ENCODE measurements around the gene TMC3. TPM values are rescaled to one million over a fixed set of nuclear protein-coding genes. Genes with fewer than 3 reads are reported as not detected.

The TMC3 gene
- total and polyA plus RNA-seq, 10 of the 15 experiments (the other 5 are each of a cell fraction or from before 2014, with no cell fraction given): 0.03 to 0.04 (median 0.04) TPM; not detected in 7

DNA sequence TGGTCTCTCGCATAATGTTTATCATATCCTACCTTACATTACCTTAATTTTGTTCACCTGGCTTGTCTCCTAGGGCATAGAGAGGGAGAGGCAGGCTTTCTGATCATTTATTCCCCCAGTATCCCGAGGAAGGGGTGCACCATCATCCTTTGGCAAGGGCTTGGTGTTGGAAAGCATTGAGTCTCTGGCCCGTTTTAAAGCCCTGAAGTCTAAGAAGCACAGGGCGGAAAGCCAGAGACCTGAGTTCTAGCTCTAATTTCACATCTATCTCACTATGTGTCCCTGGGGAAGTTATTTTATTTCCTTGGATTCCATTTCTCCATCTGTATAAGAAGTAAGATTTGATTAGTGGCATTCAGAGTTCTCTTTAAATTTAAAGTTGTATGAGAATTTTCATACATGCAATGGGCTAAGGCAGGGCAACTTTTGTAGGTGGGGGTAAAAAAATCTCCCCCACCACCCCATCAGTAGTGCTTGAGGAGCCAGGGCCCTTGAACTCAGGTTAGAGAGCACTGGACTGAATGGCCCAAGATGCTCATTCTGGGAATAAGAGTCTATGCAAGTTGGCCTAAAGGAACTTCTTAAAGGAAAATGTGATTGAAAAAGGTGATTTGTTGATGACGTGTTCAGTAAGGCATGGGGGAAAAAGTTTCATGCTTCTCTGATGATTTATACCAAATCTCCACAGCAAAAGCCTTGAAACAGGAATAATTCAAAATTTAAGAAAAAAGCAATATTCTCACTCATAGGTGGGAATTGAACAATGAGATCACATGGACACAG lies 10.1 kb downstream of the TMC3 start:
- FAIRE-seq (no peak), DNase-seq (ENCODE audit: low read depth, low spot score) (no peak), ATAC-seq (no peak)
- H3K9ac ChIP-seq (ENCODE audit: control insufficient read depth, insufficient read depth, low read length): no peak overlapping the region
- no peak overlapping the region for H3K27ac ChIP-seq (ENCODE audit: control insufficient read depth, insufficient read depth)
- H3K9me3 ChIP-seq (replicated peaks; ENCODE audit: control insufficient read depth, insufficient read depth, low read length): no peaks in the 10 kb centered on the region
- no peaks in the 10 kb centered on the region for H3K36me3 ChIP-seq (ENCODE audit: control insufficient read depth in 2 of 2, insufficient read depth in 2 of 2, low read length in 1 of 2)
- RAD21 ChIA-PET (ENCODE audit: unreplicated experiment): no interaction called here
- intact Hi-C loops (cut with micrococcal nuclease; ENCODE audit: unreplicated experiment) (no loop called here), in situ Hi-C loops (cut with MboI) (no loop called here)
- 64% methylated on average over 5 of the region's 5 CpGs for whole genome bisulfite sequencing (ENCODE audit: insufficient coverage, insufficient replicate concordance, low lambda C conversion rate, missing lambda C conversion rate)
- SMC1A ChIA-PET (ENCODE audit: uncharacterized antibody, unreplicated experiment): no interaction called here
- POLR2A ChIA-PET: no interaction called here
- no TSS peak for BruUV-seq (replicated peaks)
- H2AFZ ChIP-seq (ENCODE audit: control insufficient read depth, low read depth, low read length): no peak overlapping the region
- no peaks in the 10 kb centered on the region for H3K79me2 ChIP-seq (ENCODE audit: control insufficient read depth, insufficient read depth, low read length)
- CTCF ChIA-PET: no interaction called here
- no peaks in the 10 kb centered on the region for H3K4me1 ChIP-seq (ENCODE audit: control insufficient read depth, insufficient read depth, low read length)
- H3K27me3 ChIP-seq (replicated peaks in 1 of 2; ENCODE audit: control insufficient read depth in 2 of 2, insufficient read depth in 2 of 2, low read length in 1 of 2): no peaks in the 10 kb centered on the region
- H3K4me3 ChIP-seq: no peak overlapping the region
- H4K20me1 ChIP-seq (ENCODE audit: control insufficient read depth, insufficient read depth): no peaks in the 10 kb centered on the region
- no peak overlapping the region for H3K4me2 ChIP-seq (ENCODE audit: control insufficient read depth, insufficient read depth)
- no peak for TF ChIP-seq RFX5 (IDR thresholded peaks at IDR 0.05; ENCODE audit: low read depth, low read length)
- no peak for TF ChIP-seq ATF7 (IDR thresholded peaks at IDR 0.05; ENCODE audit: low read depth)
- TF ChIP-seq PML (IDR thresholded peaks at IDR 0.05; ENCODE audit: low read length): no peak
- TF ChIP-seq, protein P1, sequence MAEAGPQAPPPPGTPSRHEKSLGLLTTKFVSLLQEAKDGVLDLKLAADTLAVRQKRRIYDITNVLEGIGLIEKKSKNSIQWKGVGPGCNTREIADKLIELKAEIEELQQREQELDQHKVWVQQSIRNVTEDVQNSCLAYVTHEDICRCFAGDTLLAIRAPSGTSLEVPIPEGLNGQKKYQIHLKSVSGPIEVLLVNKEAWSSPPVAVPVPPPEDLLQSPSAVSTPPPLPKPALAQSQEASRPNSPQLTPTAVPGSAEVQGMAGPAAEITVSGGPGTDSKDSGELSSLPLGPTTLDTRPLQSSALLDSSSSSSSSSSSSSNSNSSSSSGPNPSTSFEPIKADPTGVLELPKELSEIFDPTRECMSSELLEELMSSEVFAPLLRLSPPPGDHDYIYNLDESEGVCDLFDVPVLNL (IDR thresholded peaks at IDR 0.05; ENCODE audit: low read depth, low read length): no peak
- TF ChIP-seq, protein P2, sequence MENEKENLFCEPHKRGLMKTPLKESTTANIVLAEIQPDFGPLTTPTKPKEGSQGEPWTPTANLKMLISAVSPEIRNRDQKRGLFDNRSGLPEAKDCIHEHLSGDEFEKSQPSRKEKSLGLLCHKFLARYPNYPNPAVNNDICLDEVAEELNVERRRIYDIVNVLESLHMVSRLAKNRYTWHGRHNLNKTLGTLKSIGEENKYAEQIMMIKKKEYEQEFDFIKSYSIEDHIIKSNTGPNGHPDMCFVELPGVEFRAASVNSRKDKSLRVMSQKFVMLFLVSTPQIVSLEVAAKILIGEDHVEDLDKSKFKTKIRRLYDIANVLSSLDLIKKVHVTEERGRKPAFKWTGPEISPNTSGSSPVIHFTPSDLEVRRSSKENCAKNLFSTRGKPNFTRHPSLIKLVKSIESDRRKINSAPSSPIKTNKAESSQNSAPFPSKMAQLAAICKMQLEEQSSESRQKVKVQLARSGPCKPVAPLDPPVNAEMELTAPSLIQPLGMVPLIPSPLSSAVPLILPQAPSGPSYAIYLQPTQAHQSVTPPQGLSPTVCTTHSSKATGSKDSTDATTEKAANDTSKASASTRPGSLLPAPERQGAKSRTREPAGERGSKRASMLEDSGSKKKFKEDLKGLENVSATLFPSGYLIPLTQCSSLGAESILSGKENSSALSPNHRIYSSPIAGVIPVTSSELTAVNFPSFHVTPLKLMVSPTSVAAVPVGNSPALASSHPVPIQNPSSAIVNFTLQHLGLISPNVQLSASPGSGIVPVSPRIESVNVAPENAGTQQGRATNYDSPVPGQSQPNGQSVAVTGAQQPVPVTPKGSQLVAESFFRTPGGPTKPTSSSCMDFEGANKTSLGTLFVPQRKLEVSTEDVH (IDR thresholded peaks at IDR 0.05; ENCODE audit: low read depth, partially characterized antibody): no peak
